HEK293 (cell line): ENCODE results near the gene SAMD8.

ENCODE experiments used
- CTCF ChIA-PET: fragments of 350-600 bp; formaldehyde crosslinking; extraction: SDS; loops from one replicate; lab custom pipeline; 2021; ENCODE audit warnings: antibody characterized with exemption; lab: Yijun Ruan, JAX
- POLR2A ChIA-PET: fragments of 300-600 bp; formaldehyde crosslinking; extraction: SDS; loops from one replicate; lab custom pipeline; 2020; ENCODE audit warnings: antibody characterized with exemption, inconsistent platforms; lab: Yijun Ruan, JAX
- H3K27ac ChIP-seq: fragments of 200-500 bp; sonication (Bioruptor generic); 2 replicates; pipeline ENCODE4 v1.5.1; 2014; ENCODE audit warnings: low read depth, low read length, control low read depth, inconsistent platforms; ENCODE audit errors: extremely low read depth
- H3K36me3 ChIP-seq, 2 experiments: fragments of 200-500 bp in 1 of 2; sonication (Bioruptor generic) in 1 of 2; 1 replicate in 1 of 2; 2 replicates in 1 of 2; pipeline ENCODE4 v1.5.1; 2014 to 2017; ENCODE audit warnings: inconsistent platforms in 2 of 2, low read length in 2 of 2; ENCODE audit not compliant: control insufficient read depth in 2 of 2, insufficient read depth in 1 of 2
- H3K4me1 ChIP-seq: fragments of 200-500 bp; sonication (Bioruptor generic); 2 replicates; pipeline ENCODE4 v1.5.1; 2014; ENCODE audit warnings: mild to moderate bottlenecking, low read length, inconsistent platforms; ENCODE audit not compliant: control insufficient read depth, insufficient read depth
- H3K4me3 ChIP-seq: 2 replicates; pipeline ENCODE4 v1.5.1; 2011; ENCODE audit warnings: low read depth, mild to moderate bottlenecking, control low read depth, low read length, moderate library complexity
- H3K9me3 ChIP-seq: fragments of 200-500 bp; sonication (Bioruptor generic); 2 replicates; pipeline ENCODE4 v1.5.1; 2014; ENCODE audit warnings: low read depth, low read length, inconsistent platforms; ENCODE audit not compliant: control insufficient read depth, insufficient read depth
- PRDM1 ChIP-seq: fragments of 450-650 bp; formaldehyde crosslinking; IDR thresholded peaks from 2 replicates; pipeline ENCODE4; 2016; ENCODE audit warnings: missing biosample characterization, missing genetic modification characterization
- PRDM6 ChIP-seq: fragments of 450-650 bp; formaldehyde crosslinking; IDR thresholded peaks from 2 replicates; pipeline ENCODE4 v1.5.1; 2017; ENCODE audit warnings: missing biosample characterization, missing genetic modification characterization
- REST ChIP-seq: fragments of 450-650 bp; formaldehyde crosslinking; IDR thresholded peaks from 2 replicates; pipeline ENCODE4 v1.5.1; 2016; ENCODE audit warnings: missing biosample characterization, missing genetic modification characterization
- TRIM28 ChIP-seq: IDR thresholded peaks from 2 replicates; pipeline ENCODE4 v1.6.1; 2011; ENCODE audit warnings: low read length, control low read depth, borderline replicate concordance
- TSHZ1 ChIP-seq: fragments of 450-650 bp; formaldehyde crosslinking; IDR thresholded peaks from 2 replicates; pipeline ENCODE4 v1.5.1; 2016; ENCODE audit warnings: missing biosample characterization, missing genetic modification characterization, borderline replicate concordance
- WT1 ChIP-seq: fragments of 450-650 bp; formaldehyde crosslinking; IDR thresholded peaks from 2 replicates; pipeline ENCODE4 v1.5.1; 2016; ENCODE audit warnings: missing biosample characterization, missing genetic modification characterization
- YY2 ChIP-seq: fragments of 450-650 bp; formaldehyde crosslinking; IDR thresholded peaks from 2 replicates; pipeline ENCODE4 v1.5.1; 2016; ENCODE audit warnings: missing biosample characterization, missing genetic modification characterization
- ZBTB8A ChIP-seq: fragments of 450-650 bp; formaldehyde crosslinking; IDR thresholded peaks from 2 replicates; pipeline ENCODE4 v1.5.1; 2016; ENCODE audit warnings: missing biosample characterization, missing genetic modification characterization
- ZNF175 ChIP-seq: fragments of 450-650 bp; formaldehyde crosslinking; IDR thresholded peaks from 2 replicates; pipeline ENCODE4 v1.5.1; 2016; ENCODE audit warnings: missing biosample characterization, missing genetic modification characterization
- ZNF211 ChIP-seq: fragments of 450-650 bp; formaldehyde crosslinking; IDR thresholded peaks from 2 replicates; pipeline ENCODE4 v1.5.1; 2016; ENCODE audit warnings: low read depth, missing biosample characterization, missing genetic modification characterization
- ZNF302 ChIP-seq: fragments of 450-650 bp; formaldehyde crosslinking; IDR thresholded peaks from 2 replicates; pipeline ENCODE4 v1.5.1; 2016; ENCODE audit warnings: missing biosample characterization, missing genetic modification characterization, low read depth
- ZNF37A ChIP-seq: fragments of 450-650 bp; IDR thresholded peaks from 2 replicates; pipeline ENCODE4 v1.5.1; 2018; ENCODE audit warnings: missing biosample characterization, missing genetic modification characterization
- ZNF426 ChIP-seq: fragments of 450-650 bp; formaldehyde crosslinking; IDR thresholded peaks from 2 replicates; pipeline ENCODE4 v1.5.1; 2017; ENCODE audit warnings: missing biosample characterization, missing genetic modification characterization, mild to moderate bottlenecking, inconsistent platforms, moderate library complexity
- ZNF48 ChIP-seq: fragments of 450-650 bp; formaldehyde crosslinking; IDR thresholded peaks from 2 replicates; pipeline ENCODE4 v1.5.1; 2016; ENCODE audit warnings: missing biosample characterization, missing genetic modification characterization
- ZNF529 ChIP-seq: fragments of 450-650 bp; formaldehyde crosslinking; IDR thresholded peaks from 2 replicates; pipeline ENCODE4 v1.5.1; 2017; ENCODE audit warnings: missing genetic modification characterization, missing biosample characterization; ENCODE audit not compliant: insufficient replicate concordance
- ZNF677 ChIP-seq: fragments of 450-650 bp; IDR thresholded peaks from 2 replicates; pipeline ENCODE4 v1.5.0; 2018; ENCODE audit warnings: missing biosample characterization, mild to moderate bottlenecking, missing genetic modification characterization, moderate library complexity
- ZNF843 ChIP-seq: fragments of 450-650 bp; formaldehyde crosslinking; IDR thresholded peaks from 2 replicates; pipeline ENCODE4 v1.5.1; 2016; ENCODE audit warnings: missing biosample characterization, missing genetic modification characterization

SAMD8 gene

GRCh38 chr10:75159519-75159918, 48.1 kb downstream of the SAMD8 start:
- POLR2A ChIA-PET: no interaction called here
- Histone ChIP-seq H3K27ac (no peak overlapping the region), H3K4me1 (no peaks in the 10 kb centered on the region), H3K36me3 (peaks cover 0 to 7% of the 10 kb centered on the region in 2 experiments; a peak in 2 of 3 replicates)
- TF ChIP-seq ZNF302 (tag by site-specific recombination): no peak
- no peak for TF ChIP-seq ZNF211 (tag by site-specific recombination)
- no peak for TF ChIP-seq WT1 (tag by site-specific recombination)
- TF ChIP-seq TSHZ1 (tag by site-specific recombination): no peak
- no peak for TF ChIP-seq YY2 (tag by site-specific recombination)
- 0 out of 2 replicates have a peak, but pooled peaks have one; percentile 51 for TF ChIP-seq ZNF677
- TF ChIP-seq, all 188 proteins: peak for 1
- Histone ChIP-seq H3K4me3 (no peak overlapping the region), H3K9me3 (no peaks in the 10 kb centered on the region)
- CTCF ChIA-PET: interaction anchor here (0.6 kb wide), 1 partner anchor 42 kb away, joined by 3 read pairs; no protein-coding TSS in a partner anchor

GRCh38 chr10:75165684-75166622, 54.5 kb downstream of the SAMD8 start:
- ChIA-PET CTCF (interaction anchor here (0.9 kb wide), 1 partner anchor 20 kb away, joined by 3 read pairs; no protein-coding TSS in a partner anchor), POLR2A (interaction anchor here (0.7 to 1.1 kb wide), 2 partner anchors 10 to 41 kb away, joined by 3 read pairs; no protein-coding TSS in a partner anchor)
- H3K9me3 ChIP-seq: no peaks in the 10 kb centered on the region
- TF ChIP-seq PRDM1 (tag by site-specific recombination): peak; percentile 72
- no peak for TF ChIP-seq ZNF37A
- TF ChIP-seq ZNF426 (tag by site-specific recombination): no peak
- TF ChIP-seq PRDM6: 0 out of 2 replicates have a peak, but pooled peaks have one; percentile 10
- no peak overlapping the region for H3K4me3 ChIP-seq
- H3K27ac ChIP-seq: no peak overlapping the region
- H3K36me3 ChIP-seq: peaks cover 6 to 20% of the 10 kb centered on the region in 2 experiments; a peak in 2 of 3 replicates
- peaks cover 5% of the 10 kb centered on the region; the same call in 1 of the 2 replicates for H3K4me1 ChIP-seq

- CTCF ChIA-PET: interaction anchor here (0.9 kb wide), 1 partner anchor 19 kb away, joined by 3 read pairs; no protein-coding TSS in a partner anchor
- Histone ChIP-seq H3K9me3 (no peaks in the 10 kb centered on the region), H3K27ac (no peak overlapping the region), H3K4me3 (no peak overlapping the region), H3K4me1 (peaks cover 5% of the 10 kb centered on the region; the same call in 1 of the 2 replicates), H3K36me3 (peaks cover 6 to 20% of the 10 kb centered on the region in 2 experiments; a peak in 2 of 3 replicates)
- POLR2A ChIA-PET: interaction anchor here (1.1 kb wide), 1 partner anchor 42 kb away, joined by 3 read pairs; no protein-coding TSS in a partner anchor
- TF ChIP-seq ZNF302 (tag by site-specific recombination) (no peak), ZNF48 (tag by site-specific recombination) (no peak), REST (tag by site-specific recombination) (no peak), ZNF843 (tag by site-specific recombination) (no peak), ZNF529 (tag by site-specific recombination) (no peak), ZBTB8A (tag by site-specific recombination) (no peak), ZNF175 (tag by site-specific recombination) (no peak), TRIM28 (no peak)
Measured at GRCh38 chr10:75166623-75166972, 55.1 kb downstream of the SAMD8 start.
